Ovary (tissue), 3 donors: ENCODE measurements around the gene NAPG.

ENCODE experiments used
- CTCF ChIP-seq, 3 donors: fragments of 450-650 bp in 2 of 3; fragments of 200-600 bp in 1 of 3; IDR thresholded peaks; one replicate each; pipeline versions ENCODE4 v1.5.1 to v1.8.0; 2016 to 2022; ENCODE audit warnings: antibody characterized with exemption in 3 of 3, mild to moderate bottlenecking in 1 of 3
- POLR2A ChIP-seq: fragments of 450-650 bp; IDR thresholded peaks from one replicate; pipeline ENCODE4 v1.6.1; 2017; ENCODE audit warnings: antibody characterized with exemption, mild to moderate bottlenecking, moderate library complexity
- donor health status: DM: no; HTN: no; CAD: no.

GRCh38 chr18:10485475-10485874, 40.4 kb upstream of the NAPG start:
- TF ChIP-seq CTCF (IDR thresholded peaks at IDR 0.05) (no peak), POLR2A (no peak)
